GM12865 (cell line): ENCODE measurements around the gene UST.
"Not testable (repeated sequence)": the region's sequence is repeated elsewhere in the genome, so short reads cannot be mapped to it uniquely, and the experiment has no call there.

Experiments used
- DNase-seq: peaks from one replicate; pipeline ENCODE4 v3.0.0; 2010; ENCODE audit warnings: low read depth
- H3K4me3 ChIP-seq: 2 replicates; pipeline ENCODE4 v1.5.1; 2011; ENCODE audit warnings: mild to moderate bottlenecking, low read depth, low read length, control low read depth
- CTCF ChIP-seq: IDR thresholded peaks from 2 replicates; pipeline ENCODE4 v1.5.1; 2011; ENCODE audit warnings: low read length, control low read depth, low read depth, inconsistent platforms; ENCODE audit not compliant: insufficient read depth; ENCODE audit errors: missing control alignments

UST gene

DNA sequence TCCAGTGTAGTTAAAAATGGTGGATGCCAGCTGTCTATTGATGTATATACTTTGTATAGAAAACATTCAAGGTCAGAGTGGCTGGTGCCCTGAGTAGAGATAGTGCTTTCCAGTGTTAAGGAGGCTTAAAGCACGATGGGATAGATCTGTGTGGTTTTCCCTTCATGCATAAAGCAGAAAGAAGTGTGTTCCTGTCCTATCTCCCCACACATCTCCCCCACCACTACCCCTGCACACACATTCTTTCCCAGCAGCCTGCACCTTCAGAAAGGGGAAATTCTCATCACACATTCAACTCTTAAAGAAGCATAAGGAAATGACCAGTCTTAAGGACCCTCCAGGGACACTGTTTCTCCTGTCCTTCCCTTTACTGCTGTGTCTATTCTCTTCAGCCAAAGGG is 349.0 kb downstream of the UST start:
- no peak for DNase-seq
- H3K4me3 ChIP-seq, result no peak overlapping the region
- no peak for TF ChIP-seq CTCF

- H3K4me3 ChIP-seq, result no peak overlapping the region
- no peak for TF ChIP-seq CTCF
- no peak for DNase-seq
Measured at GRCh38 chr6:149097794-149098193, 351.0 kb downstream of the UST start.

DNA sequence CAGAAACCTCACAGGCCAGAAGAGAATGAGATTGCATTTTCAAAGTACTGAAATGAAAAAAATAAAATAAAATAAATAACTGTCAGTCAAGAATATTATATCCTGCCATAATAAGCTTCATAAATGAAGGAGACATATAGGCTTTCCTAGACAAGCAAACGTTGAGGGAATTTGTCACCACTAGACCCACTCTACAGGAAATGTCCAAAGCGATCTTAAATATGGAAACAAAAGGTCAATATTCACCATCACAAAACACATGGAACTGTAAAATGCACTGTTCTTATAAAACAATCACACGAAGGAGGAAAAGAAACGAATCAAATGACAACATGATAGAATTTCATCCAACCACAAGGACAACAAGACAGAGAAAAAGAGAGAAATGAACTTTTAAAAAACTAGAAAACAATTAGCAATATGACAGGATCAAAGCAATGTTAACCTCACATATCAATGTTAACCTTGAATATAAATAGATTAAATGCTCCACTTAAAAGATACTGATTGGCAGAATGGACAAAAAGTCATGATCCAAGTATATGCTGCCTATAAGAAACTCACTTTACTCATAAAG is 352.0 kb downstream of the UST start:
- no peak for TF ChIP-seq CTCF
- H3K4me3 ChIP-seq, result no peak overlapping the region
- DNase-seq, result no peak

GRCh38 chr6:149102324-149102723 is 355.5 kb downstream of the UST start:
- no peak overlapping the region for H3K4me3 ChIP-seq
- no peak for TF ChIP-seq CTCF
- no peak for DNase-seq

GRCh38 chr6:149103950-149104349 is 357.1 kb downstream of the UST start:
- not testable (repeated sequence) for H3K4me3 ChIP-seq, DNase-seq

- no peak overlapping the region for H3K4me3 ChIP-seq
- no peak for TF ChIP-seq CTCF
Measured at GRCh38 chr6:149107520-149107919, 360.7 kb downstream of the UST start.

GRCh38 chr6:149108038-149108748 is 361.4 kb downstream of the UST start:
- DNase-seq, result no peak
- no peak overlapping the region for H3K4me3 ChIP-seq
- TF ChIP-seq CTCF, result no peak

More at GRCh38 chr6:149107520-149107919, 360.7 kb downstream of the UST start:
- no peak for DNase-seq
